ENCODE results near the gene RDH8. TPM values are rescaled to one million over a fixed set of nuclear protein-coding genes. Genes with fewer than 3 reads are reported as not detected.
A peak's percentile ranks its signal among the peaks of the same experiment; 100 is the strongest.

RDH8 gene
- total RNA-seq, 1 experiment from 2014 or later: not detected

- peak; percentile 72 for DNase-seq (ENCODE audit: low read depth)
These were observed 23.4 kb downstream of the RDH8 start for GRCh38 chr19:10036601-10037071.

GRCh38 chr19:10037367-10037766 is 24.1 kb downstream of the RDH8 start:
- DNase-seq (ENCODE audit: low read depth): no peak

GRCh38 chr19:10037809-10038208 is 24.5 kb downstream of the RDH8 start:
- DNase-seq (ENCODE audit: low read depth): no peak

GRCh38 chr19:10043286-10043927 is 30.1 kb downstream of the RDH8 start:
- DNase-seq (ENCODE audit: low read depth): peak; percentile 48

GRCh38 chr19:10044390-10044789 is 31.1 kb downstream of the RDH8 start:
- no peak for DNase-seq (ENCODE audit: low read depth)

GRCh38 chr19:10045371-10045770 is 32.1 kb downstream of the RDH8 start:
- no peak for DNase-seq (ENCODE audit: low read depth)

GRCh38 chr19:10049626-10050025 is 36.3 kb downstream of the RDH8 start:
- no peak for DNase-seq (ENCODE audit: low read depth)

GRCh38 chr19:10052602-10053360 is 39.5 kb downstream of the RDH8 start:
- no peak for DNase-seq (ENCODE audit: low read depth)

- no peak for DNase-seq (ENCODE audit: low read depth)
These were observed 48.5 kb downstream of the RDH8 start for GRCh38 chr19:10061717-10062310.

GRCh38 chr19:10068205-10068604 is 54.9 kb downstream of the RDH8 start:
- no peak for DNase-seq (ENCODE audit: low read depth)

- no peak for DNase-seq (ENCODE audit: low read depth)
These were observed 55.8 kb downstream of the RDH8 start for GRCh38 chr19:10069046-10069445.

- no peak for DNase-seq (ENCODE audit: low read depth)
These were observed 57.6 kb downstream of the RDH8 start for GRCh38 chr19:10070730-10071446.

Other genes with a start within 250 kb of the RDH8 start
- gene ZNF846, start 244.7 kb upstream of the RDH8 start, total RNA-seq (2014; rRNA removed): 3.5 and 4.6 TPM in 2 replicates
- gene FBXL12, start 194.4 kb upstream of the RDH8 start, total RNA-seq (2014; rRNA removed): 16.5 and 16.6 TPM in 2 replicates
- 493 and 627 TPM in 2 replicates for gene UBL5, start 185.6 kb upstream of the RDH8 start, total RNA-seq (2014; rRNA removed)
- 189 and 209 TPM in 2 replicates for gene PIN1, start 178.2 kb upstream of the RDH8 start, total RNA-seq (2014; rRNA removed)
- 0.06 TPM in 1 of 2 replicates, not detected in the other for gene OLFM2, start 77.0 kb upstream of the RDH8 start, total RNA-seq (2014; rRNA removed)
- 0.58 and 0.80 TPM in 2 replicates for gene COL5A3, start 3.0 kb upstream of the RDH8 start, total RNA-seq (2014; rRNA removed)
- gene SHFL, start 72.8 kb downstream of the RDH8 start, total RNA-seq (2014; rRNA removed): 29.0 and 29.5 TPM in 2 replicates
- 0.06 and 0.19 TPM in 2 replicates for gene ANGPTL6, start 89.2 kb downstream of the RDH8 start, total RNA-seq (2014; rRNA removed)
- gene PPAN, start 92.9 kb downstream of the RDH8 start, total RNA-seq (2014; rRNA removed): 37.8 and 41.6 TPM in 2 replicates
- gene P2RY11, start 98.2 kb downstream of the RDH8 start, total RNA-seq (2014; rRNA removed): 2.8 and 3.5 TPM in 2 replicates
- gene EIF3G, start 106.4 kb downstream of the RDH8 start, total RNA-seq (2014; rRNA removed): 269 and 297 TPM in 2 replicates
- 125 and 192 TPM in 2 replicates for gene DNMT1, start 181.5 kb downstream of the RDH8 start, total RNA-seq (2014; rRNA removed)
- gene S1PR2, start 217.8 kb downstream of the RDH8 start, total RNA-seq (2014; rRNA removed): 1.4 and 1.8 TPM in 2 replicates
- 98.5 and 101 TPM in 2 replicates for gene MRPL4, start 238.7 kb downstream of the RDH8 start, total RNA-seq (2014; rRNA removed)